GM10847 (cell line): ENCODE data around the gene BBLN.

ENCODE experiments used
- POLR2A ChIP-seq: IDR thresholded peaks from 2 replicates; pipeline ENCODE4 v1.6.1; 2011; ENCODE audit not compliant: insufficient read length; ENCODE audit errors: extremely low read depth

BBLN gene

DNA sequence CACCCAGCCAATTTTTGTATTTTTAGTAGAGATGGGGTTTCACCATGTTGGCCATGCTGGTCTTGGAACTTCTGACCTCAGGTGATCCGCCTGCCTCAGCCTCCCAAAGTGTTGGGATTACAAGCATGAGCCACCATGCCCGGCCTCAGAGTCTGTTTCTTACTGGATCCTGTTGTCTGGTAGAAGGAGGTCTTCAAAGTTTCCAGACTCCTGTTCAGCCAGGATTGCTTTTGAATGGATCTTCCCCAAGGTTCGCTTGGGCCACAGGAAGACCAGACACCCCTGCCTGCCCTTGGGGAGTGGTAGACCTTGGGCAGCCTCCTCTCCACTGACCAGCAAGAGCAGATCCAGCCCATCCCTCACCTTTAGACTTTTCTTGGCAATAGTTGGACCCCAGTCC lies 18.5 kb upstream of the BBLN start:
- no peak for TF ChIP-seq POLR2A

DNA sequence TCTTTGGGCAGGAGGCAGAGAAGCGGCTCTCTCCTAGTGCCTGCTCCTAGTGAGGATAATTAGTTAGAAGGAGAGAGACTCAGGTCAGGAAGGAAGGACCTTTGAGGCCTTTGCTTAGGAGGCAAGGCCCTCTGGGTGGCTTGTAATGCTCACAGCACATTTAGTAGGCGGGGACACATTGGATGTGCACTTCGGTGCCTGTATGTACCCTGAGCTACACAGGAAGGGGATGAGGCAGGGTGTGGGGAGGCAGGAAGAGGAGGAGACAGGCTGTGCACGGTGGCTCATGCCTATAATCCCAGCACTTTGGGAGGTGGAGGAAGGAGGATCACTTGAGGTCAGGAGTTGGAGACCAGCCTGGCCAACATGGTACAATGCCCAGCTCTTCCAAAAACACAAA lies 18.0 kb upstream of the BBLN start:
- no peak for TF ChIP-seq POLR2A

GRCh38 chr9:128142596-128142995 lies 17.5 kb upstream of the BBLN start:
- TF ChIP-seq POLR2A, result no peak

GRCh38 chr9:128143525-128144238 lies 16.4 kb upstream of the BBLN start:
- TF ChIP-seq POLR2A, result no peak

GRCh38 chr9:128144239-128145181 lies 15.6 kb upstream of the BBLN start:
- TF ChIP-seq POLR2A, result no peak

- TF ChIP-seq POLR2A, result no peak
Measured at GRCh38 chr9:128145536-128145935, 14.5 kb upstream of the BBLN start.

GRCh38 chr9:128145951-128146351 lies 14.1 kb upstream of the BBLN start:
- TF ChIP-seq POLR2A, result no peak

DNA sequence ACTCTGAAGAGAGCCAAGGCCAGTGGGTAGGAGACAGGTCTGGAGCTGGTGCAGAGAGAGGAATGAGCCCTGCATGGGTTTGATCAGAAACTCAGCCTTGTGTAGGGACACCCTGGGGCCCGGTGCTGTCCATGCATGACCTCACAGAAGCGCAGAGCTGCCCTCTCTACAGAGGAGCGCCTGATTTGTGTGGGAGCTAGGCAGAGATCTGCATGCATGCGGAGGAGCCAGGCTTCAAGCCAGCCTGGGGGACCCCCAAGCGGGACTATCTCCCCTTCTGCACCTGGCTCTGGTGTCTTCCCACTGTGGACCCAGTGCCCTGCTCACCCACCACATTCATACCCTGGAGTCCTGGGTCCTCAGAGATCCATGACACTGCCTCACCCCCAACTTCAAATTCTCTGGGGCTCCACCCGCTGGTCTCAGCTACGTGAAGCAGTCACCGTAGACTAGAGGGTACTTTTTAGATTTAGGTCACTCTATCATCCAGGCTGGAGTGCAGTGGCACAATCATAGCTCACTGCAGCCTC lies 13.4 kb upstream of the BBLN start:
- no peak for TF ChIP-seq POLR2A

DNA sequence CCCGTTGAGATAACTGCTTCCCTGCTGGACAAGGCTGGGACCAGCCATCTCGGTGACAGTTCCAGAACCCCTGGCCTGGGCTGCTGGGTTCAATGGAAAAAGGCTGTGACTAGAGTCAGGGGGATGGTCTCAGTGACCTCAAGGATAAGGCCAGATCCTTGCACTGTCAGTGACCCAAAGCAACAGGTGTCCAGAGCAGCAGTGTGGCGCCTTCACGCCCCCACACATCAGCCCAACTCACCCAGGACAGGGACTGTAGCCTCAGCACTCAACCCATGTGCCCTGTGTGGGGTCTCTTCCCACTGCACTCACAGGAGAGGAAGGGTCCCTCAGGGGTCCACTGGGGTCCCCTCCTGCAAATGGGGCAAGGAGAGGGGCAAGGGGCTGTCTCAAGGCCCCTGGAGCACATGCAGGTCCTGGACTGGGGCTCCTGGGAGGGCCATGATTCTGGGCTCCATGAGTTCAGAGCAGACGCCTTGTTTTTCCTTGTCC lies 11.5 kb upstream of the BBLN start:
- TF ChIP-seq POLR2A, result no peak

GRCh38 chr9:128149001-128149701 lies 10.9 kb upstream of the BBLN start, which contains the start of gene LCN2:
Gene LCN2, plus strand, starts transcription at chr9:128149453. Its CDS starts 73 bp downstream, at chr9:128149526.
- no peak for TF ChIP-seq POLR2A

GRCh38 chr9:128149951-128150593 lies 10.0 kb upstream of the BBLN start:
- TF ChIP-seq POLR2A, result no peak

- TF ChIP-seq POLR2A, result no peak
Measured at GRCh38 chr9:128150594-128151308, 9.3 kb upstream of the BBLN start.

DNA sequence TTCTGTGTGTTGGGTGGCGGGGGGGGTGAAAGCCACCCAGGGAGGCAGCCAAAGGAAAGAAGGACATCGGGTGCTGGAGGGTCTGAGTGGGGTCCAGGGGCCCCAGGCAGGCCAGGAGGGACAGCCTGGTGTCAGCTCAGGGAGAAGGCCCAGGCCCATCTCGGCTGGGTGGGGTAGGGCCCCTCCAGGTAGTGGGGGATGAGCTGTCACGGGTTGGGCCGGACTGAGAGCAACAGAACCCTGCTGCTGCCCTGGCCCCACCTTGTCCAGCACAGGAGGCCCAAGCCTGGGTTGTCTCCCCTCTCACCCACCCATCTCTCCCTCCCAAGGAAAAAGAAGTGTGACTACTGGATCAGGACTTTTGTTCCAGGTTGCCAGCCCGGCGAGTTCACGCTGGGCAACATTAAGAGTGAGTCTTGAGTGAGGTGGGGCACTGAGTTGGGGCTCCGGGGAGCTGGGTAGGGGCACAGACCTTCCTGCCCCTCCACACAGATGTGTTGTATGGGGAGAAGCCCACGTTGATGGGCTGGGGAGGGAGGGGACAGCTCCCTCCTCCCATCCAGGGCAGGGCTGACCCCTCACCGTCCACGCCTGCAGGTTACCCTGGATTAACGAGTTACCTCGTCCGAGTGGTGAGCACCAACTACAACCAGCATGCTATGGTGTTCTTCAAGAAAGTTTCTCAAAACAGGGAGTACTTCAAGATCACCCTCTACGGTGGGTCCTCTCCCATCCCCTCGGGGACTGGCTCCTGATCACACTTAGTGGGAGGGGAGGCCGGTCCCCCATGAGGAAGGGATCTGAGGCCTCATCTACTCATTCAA lies 8.5 kb upstream of the BBLN start:
- TF ChIP-seq POLR2A, result no peak
